Lung (tissue), 12 donors: Measurements from ENCODE around the gene TDG. TPM values are rescaled to one million over a fixed set of nuclear protein-coding genes. Genes with fewer than 3 reads are reported as not detected.

Experiments
- ATAC-seq: fragments of 200-7000 bp; cut with Tn5 transposase; one replicate; pipeline ENCODE4 v1.9.1; 2020; ENCODE audit warnings: moderate number of reproducible peaks; ENCODE audit not compliant: insufficient read depth, low FRiP score
- DNase-seq, 3 donors: peaks; one replicate each; pipeline ENCODE4 v3.0.0-alpha.2; 2013 to 2017
- H3K27ac ChIP-seq, 2 donors: one replicate each; pipeline ENCODE4 v1.5.1; 2013; ENCODE audit warnings: mild to moderate bottlenecking in 2 of 2, moderate library complexity in 2 of 2, control low read depth in 1 of 2, inconsistent platforms in 1 of 2, low read depth in 1 of 2, low read length in 1 of 2
- H3K27me3 ChIP-seq, 3 donors: one replicate each; pipeline ENCODE4 v1.5.1; 2013; ENCODE audit warnings: low read length in 2 of 3; ENCODE audit not compliant: control insufficient read depth in 3 of 3, insufficient read depth in 3 of 3
- H3K36me3 ChIP-seq, 4 donors: one replicate each; pipeline ENCODE4 v1.5.1; 2013; ENCODE audit warnings: low read length in 4 of 4, mild to moderate bottlenecking in 1 of 4, moderate library complexity in 1 of 4; ENCODE audit not compliant: control insufficient read depth in 4 of 4, insufficient read depth in 4 of 4
- H3K4me1 ChIP-seq, 5 donors: one replicate each; pipeline ENCODE4 v1.5.1; 2013; ENCODE audit warnings: low read length in 5 of 5, mild to moderate bottlenecking in 2 of 5, moderate library complexity in 1 of 5; ENCODE audit not compliant: control insufficient read depth in 5 of 5, insufficient read depth in 5 of 5
- H3K4me3 ChIP-seq: one replicate; pipeline ENCODE4 v1.5.1; 2013; ENCODE audit warnings: mild to moderate bottlenecking, control low read depth, moderate library complexity
- H3K9ac ChIP-seq, 2 donors: one replicate each; pipeline ENCODE4 v1.5.1; 2013; ENCODE audit warnings: low read length in 2 of 2, control low read depth in 1 of 2; ENCODE audit not compliant: insufficient read depth in 1 of 2
- H3K9me3 ChIP-seq, 4 donors: one replicate each; pipeline ENCODE4 v1.5.1; 2013; ENCODE audit warnings: low read length in 3 of 4, mild to moderate bottlenecking in 1 of 4, moderate library complexity in 1 of 4; ENCODE audit not compliant: control insufficient read depth in 4 of 4, insufficient read depth in 3 of 4
- CTCF ChIP-seq: IDR thresholded peaks from 2 replicates; pipeline ENCODE4 v1.5.1; 2012; ENCODE audit warnings: mild to moderate bottlenecking; ENCODE audit errors: control extremely low read depth, extremely low read depth
- WGBS, 2 donors: extraction: QIAGEN DNeasy Blood & Tissue Kit; methylation state at CpG; one replicate each; pipeline ENCODE4 v1.1.7; 2013; 5-methylcytosine and 5-hydroxymethylcytosine counted together
- polyA plus RNA-seq, 2 donors: library from polyadenylated mRNA; stranded (reverse); fragments of 200-250 nt; gene quantifications; one replicate each; pipeline ENCODE4 v1.2.1, GENCODE V29; 2013
- total RNA-seq, 2 donors: library from RNA; depleted of rRNA in 1 of 2; stranded (reverse); fragments of >200 nt in 1 of 2; gene quantifications; one replicate each; pipeline ENCODE4 v1.2.1, GENCODE V29; 2014 to 2021
- donor health status: control.
- donor health status: control.
- donor health status: Bipolar disorder and iron deficiency.
- donor health status: healthy.
- donor health status: DM: yes; HTN: yes; CAD: no.

TDG gene
- total and polyA plus RNA-seq, 4 donors, result 10.6 to 41.0 (median 16.2) TPM

GRCh38 chr12:103966736-103967135 is 1.1 kb downstream of the TDG start:
- H3K4me1 ChIP-seq, result peaks cover 0 to 19% (median 6%) of the 10 kb centered on the region in 5 donors
- no peaks in the 10 kb centered on the region for H3K9me3 ChIP-seq
- peak overlapping the region; percentile 92 to 95 for H3K9ac ChIP-seq
- ATAC-seq (no peak), DNase-seq (peak in 2 of 3 donors; percentile 12 to 26)
- H3K36me3 ChIP-seq, result peaks cover 0 to 6% (median 0%) of the 10 kb centered on the region in 4 donors
- H3K27ac ChIP-seq, result peak overlapping the region in 1 of 2 donors; percentile 97
- TF ChIP-seq CTCF, result no peak
- WGBS, 2 donors, result 37 to 57% methylated on average over 1 of the region's 1 CpG
- no peak overlapping the region for H3K4me3 ChIP-seq
- no peaks in the 10 kb centered on the region for H3K27me3 ChIP-seq

- no peak for TF ChIP-seq CTCF
- no peak overlapping the region for H3K9ac ChIP-seq
- DNase-seq (no peak), ATAC-seq (no peak)
- no peaks in the 10 kb centered on the region for H3K27me3 ChIP-seq
- peaks cover 0 to 23% (median 6%) of the 10 kb centered on the region in 5 donors for H3K4me1 ChIP-seq
- WGBS, 2 donors, result 68 to 83% methylated on average over 2 of the region's 2 CpGs
- no peak overlapping the region for H3K4me3 ChIP-seq
- H3K36me3 ChIP-seq, result peaks cover 0 to 9% (median under 1%) of the 10 kb centered on the region in 4 donors
- H3K27ac ChIP-seq, result peak overlapping the region in 1 of 2 donors; percentile 36
- no peaks in the 10 kb centered on the region for H3K9me3 ChIP-seq
Measured at GRCh38 chr12:103969391-103969790, 3.7 kb downstream of the TDG start.

- WGBS, 2 donors, result 80 to 92% methylated on average over 2 of the region's 2 CpGs
- Histone ChIP-seq H3K9ac (no peak overlapping the region), H3K36me3 (peaks cover 9 to 28% (median 13%) of the 10 kb centered on the region in 4 donors), H3K4me3 (no peak overlapping the region), H3K27me3 (no peaks in the 10 kb centered on the region), H3K9me3 (no peaks in the 10 kb centered on the region), H3K27ac (no peak overlapping the region), H3K4me1 (peaks cover 0 to 10% (median 0%) of the 10 kb centered on the region in 5 donors)
- ATAC-seq (no peak), DNase-seq (no peak)
- TF ChIP-seq CTCF, result no peak
Measured at GRCh38 chr12:103973909-103974308, 8.2 kb downstream of the TDG start.

GRCh38 chr12:103975368-103975767 is 9.7 kb downstream of the TDG start:
- WGBS, 2 donors, result 95% methylated on average over 2 of the region's 2 CpGs
- H3K9ac ChIP-seq, result no peak overlapping the region
- H3K9me3 ChIP-seq, result no peaks in the 10 kb centered on the region
- no peak for DNase-seq
- no peak overlapping the region for H3K27ac ChIP-seq
- H3K4me3 ChIP-seq, result no peak overlapping the region
- peaks cover 12 to 27% (median 21%) of the 10 kb centered on the region in 4 donors for H3K36me3 ChIP-seq
- no peak for TF ChIP-seq CTCF
- ATAC-seq, result no peak
- peaks cover 0 to 10% (median 0%) of the 10 kb centered on the region in 5 donors for H3K4me1 ChIP-seq
- no peaks in the 10 kb centered on the region for H3K27me3 ChIP-seq
